HL-60/S4 treated with retinoic acid at 250 ng/mL for 4 days and 3 days (cell line): ENCODE measurements around the gene UBTD2.
"Not testable (repeated sequence)": the region's sequence is repeated elsewhere in the genome, so short reads cannot be mapped to it uniquely, and the experiment has no call there.

Experiments used
- in situ Hi-C: fragments of 300-500 bp; cut with MboI; formaldehyde crosslinking; loops from 2 replicates; pipeline ENCODE4 v1.7.0; 2022; ENCODE audit warnings: low sequenced_read_pairs

Gene UBTD2

DNA sequence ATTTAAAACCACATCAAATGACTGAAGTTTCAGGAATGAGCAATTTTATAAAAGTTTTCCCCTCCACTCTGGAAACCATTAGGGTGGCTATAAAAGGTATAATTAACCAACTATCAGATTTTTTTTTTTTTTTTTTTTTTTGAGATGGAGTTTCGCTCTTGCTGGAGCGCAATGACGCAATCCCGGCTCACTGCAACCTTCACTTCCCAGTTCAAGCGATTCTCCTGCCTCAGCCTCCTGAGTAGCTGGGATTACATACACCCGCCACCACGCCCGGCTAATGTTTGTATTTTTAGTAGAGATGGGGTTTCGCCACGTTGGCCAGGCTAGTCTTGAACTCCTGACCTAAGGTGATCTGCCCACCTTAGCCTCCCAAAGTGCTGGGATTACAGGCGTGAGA, 77.6 kb downstream of the UBTD2 start:
- in situ Hi-C loops, result not testable (repeated sequence)

DNA sequence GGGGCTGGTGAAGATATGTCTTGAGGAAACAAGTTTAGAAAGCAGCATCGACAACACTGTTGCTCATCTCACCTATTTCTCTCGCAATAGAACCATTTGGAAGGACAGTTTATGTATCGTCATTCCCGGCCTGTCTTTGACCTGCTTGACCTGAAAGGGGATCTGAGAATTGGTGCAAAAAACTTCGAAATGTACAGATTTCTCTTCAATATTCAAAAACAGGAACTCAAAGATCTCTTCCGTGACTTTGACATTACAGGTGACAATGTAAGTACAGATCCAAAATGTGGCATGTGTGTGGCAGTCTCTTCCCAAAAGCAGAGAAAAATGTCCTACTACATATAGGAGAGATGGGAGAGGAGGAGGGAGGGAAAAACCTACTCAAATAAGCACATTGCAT, 83.1 kb downstream of the UBTD2 start:
- in situ Hi-C loops, result no loop called here

- in situ Hi-C loops, result no loop called here
Measured at GRCh38 chr5:172199446-172199845, 84.1 kb downstream of the UBTD2 start.

- in situ Hi-C loops, result not testable (repeated sequence)
Measured at GRCh38 chr5:172197775-172198174, 85.8 kb downstream of the UBTD2 start.

DNA sequence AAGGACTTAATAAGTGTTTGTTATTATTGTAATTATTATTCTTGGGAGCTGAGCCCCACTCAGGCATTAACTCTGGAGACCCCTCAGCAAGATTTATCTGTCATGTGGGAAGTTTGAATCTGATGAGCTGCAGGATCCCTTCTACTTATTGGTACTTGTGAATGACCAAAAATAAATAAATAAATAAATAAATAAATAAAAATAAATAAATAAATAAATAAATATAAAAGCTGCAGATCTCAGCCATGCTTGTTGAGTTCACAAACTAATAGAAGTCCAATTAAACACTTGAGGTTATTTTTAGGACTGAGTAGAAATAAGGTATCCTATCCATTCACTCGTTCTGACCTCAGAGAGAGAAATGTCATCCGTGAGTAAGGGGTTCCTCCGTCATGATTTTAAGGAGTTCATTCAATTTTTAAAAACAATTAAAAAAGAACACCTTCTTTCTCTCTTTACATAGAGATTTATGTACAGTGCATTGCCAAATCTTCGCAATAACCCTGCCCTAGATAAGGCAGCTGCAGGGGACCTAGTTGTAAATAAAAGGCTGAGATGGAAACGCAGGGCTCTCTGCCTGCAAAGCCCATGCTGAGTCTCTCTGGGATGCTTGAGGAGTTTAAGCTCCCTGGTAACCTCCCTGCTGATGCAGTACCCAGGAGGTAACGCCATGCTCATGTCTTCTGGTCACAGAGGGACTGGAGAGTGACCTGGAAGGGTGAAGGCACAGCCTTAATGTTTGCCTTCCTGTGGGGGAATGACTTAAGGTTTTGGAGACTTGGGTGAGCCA, 88.4 kb downstream of the UBTD2 start:
- in situ Hi-C loops, result no loop called here

- in situ Hi-C loops, result no loop called here
Measured at GRCh38 chr5:172193872-172194271, 89.7 kb downstream of the UBTD2 start, which contains the start of gene EFCAB9. EFCAB9 (plus strand) TSS chr5:172194172; CDS start chr5:172194173, 1 bp downstream.

GRCh38 chr5:172189693-172190296, 93.8 kb downstream of the UBTD2 start:
- in situ Hi-C loops, result no loop called here

- in situ Hi-C loops, result no loop called here
Measured at GRCh38 chr5:172188893-172189692, 94.5 kb downstream of the UBTD2 start.

- in situ Hi-C loops, result no loop called here
Measured at GRCh38 chr5:172188033-172188892, 95.3 kb downstream of the UBTD2 start, which contains the start of gene STK10. STK10 (minus strand) TSS chr5:172188224; CDS start chr5:172188042, 182 bp downstream.

DNA sequence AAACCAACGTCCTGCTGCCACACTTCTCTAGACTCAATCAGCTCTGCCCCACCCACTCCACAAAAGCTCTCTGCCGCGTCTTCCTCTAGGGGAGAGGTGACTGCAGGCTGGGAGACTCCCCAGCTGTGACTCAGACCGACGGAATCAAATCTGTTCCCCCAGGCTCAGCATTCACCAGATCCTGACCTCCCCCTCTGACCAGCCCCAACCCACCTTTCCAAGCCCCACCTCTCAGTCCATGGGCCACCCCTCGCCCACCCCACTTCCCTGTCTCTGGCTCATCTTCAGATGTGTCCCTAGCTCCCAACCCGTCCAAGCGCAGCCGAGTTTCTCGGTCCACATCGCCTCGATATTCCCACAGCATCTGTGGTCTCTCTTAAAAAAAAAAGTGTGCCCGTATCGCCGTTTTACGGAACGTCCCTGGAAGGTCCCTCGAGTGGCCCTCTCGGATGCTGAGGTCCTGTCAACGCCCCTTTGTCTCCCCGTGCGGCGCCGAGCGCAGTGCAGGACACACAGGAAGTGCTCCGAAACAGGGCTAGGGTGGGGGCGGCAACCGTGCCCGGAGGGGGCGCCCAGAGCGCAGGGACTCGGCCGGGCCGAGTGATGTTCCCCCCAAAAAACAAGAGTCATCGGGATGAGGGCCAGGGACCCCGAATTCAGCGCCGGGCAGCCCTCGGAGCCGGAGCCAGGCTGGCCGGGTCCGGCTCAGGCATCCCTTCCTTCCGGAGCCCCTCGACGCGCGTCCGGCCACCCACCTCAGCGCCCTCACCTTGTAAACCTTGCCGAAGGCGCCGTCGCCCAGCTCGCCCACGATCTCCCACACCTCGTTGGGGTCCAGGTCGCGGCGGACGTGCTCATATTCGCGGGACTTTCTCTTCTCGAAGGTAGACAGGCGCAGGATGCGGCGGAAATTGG, 96.2 kb downstream of the UBTD2 start:
- in situ Hi-C loops, result no loop called here

- in situ Hi-C loops, result no loop called here
Measured at GRCh38 chr5:172186114-172186695, 97.4 kb downstream of the UBTD2 start.

- in situ Hi-C loops, result no loop called here
Measured at GRCh38 chr5:172185096-172185461, 98.5 kb downstream of the UBTD2 start.

DNA sequence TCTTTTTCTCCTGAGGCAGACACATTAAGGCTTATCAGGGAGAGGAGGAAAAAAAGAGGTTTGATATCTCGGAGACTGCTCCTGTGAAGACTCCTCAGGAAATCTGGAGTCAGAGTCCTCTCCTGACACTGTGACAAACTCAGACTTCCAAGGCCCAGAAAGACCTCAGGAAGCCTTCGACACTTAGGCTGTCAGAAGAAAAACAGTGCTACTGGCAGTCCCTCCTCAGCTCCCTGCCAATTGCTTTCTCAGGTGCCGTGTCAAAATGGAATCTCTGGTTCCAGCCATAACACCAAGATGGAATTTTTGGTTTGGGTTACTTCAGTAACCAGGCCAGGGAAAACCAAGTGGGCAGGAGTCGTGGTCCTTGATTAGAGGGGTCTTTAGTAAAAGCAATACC, 99.7 kb downstream of the UBTD2 start:
- in situ Hi-C loops, result no loop called here

- in situ Hi-C loops, result no loop called here
Measured at GRCh38 chr5:172182291-172182690, 101.3 kb downstream of the UBTD2 start.

DNA sequence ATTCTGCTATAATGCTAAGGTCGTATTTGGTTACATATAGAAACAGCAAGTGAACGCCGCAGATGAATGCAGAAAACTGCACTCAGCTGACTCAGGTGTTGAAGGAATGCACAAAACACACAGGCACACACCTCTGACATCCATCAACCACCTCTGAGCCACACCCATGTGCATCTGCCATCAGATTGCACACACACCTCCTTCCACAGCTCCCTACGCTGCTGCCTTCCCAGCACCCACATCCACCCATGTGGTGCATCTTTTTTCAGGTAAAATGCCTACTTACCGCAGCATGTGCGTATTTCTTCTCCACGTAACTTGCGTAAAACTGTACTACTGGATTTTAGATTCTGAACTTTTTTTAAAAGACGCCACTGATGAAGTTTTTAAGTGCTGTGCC, 102.6 kb downstream of the UBTD2 start:
- in situ Hi-C loops, result no loop called here

- in situ Hi-C loops, result loop anchor here (5.0 kb wide), 1 partner anchor 67 kb away; no protein-coding TSS in a partner anchor
Measured at GRCh38 chr5:172178991-172179989, 104.3 kb downstream of the UBTD2 start.

- in situ Hi-C loops, result loop anchor here (5.0 kb wide), 1 partner anchor 66 kb away; no protein-coding TSS in a partner anchor
Measured at GRCh38 chr5:172178301-172178987, 105.1 kb downstream of the UBTD2 start.
